ENCODE measurements around the gene B4GALT6. TPM values are rescaled to one million over a fixed set of nuclear protein-coding genes. Genes with fewer than 3 reads are reported as not detected.

B4GALT6 gene
- total RNA-seq, 1 donor from 2014 or later, result 16.3 TPM

GRCh38 chr18:31657823-31658669 is 26.3 kb downstream of the B4GALT6 start:
- Histone ChIP-seq H3K27ac (no peak overlapping the region), H3K9ac (no peak overlapping the region), H3K4me2 (no peak overlapping the region), H3K79me2 (ENCODE audit: low read depth) (no peaks in the 10 kb centered on the region), H3K4me3 (no peak overlapping the region), H2AFZ (replicated peaks) (no peak overlapping the region), H3K36me3 (no peaks in the 10 kb centered on the region), H3K9me3 (ENCODE audit: low read depth) (no peaks in the 10 kb centered on the region), H3F3A (ENCODE audit: low read depth) (no peaks in the 10 kb centered on the region), H3K4me1 (peaks cover 7% of the 10 kb centered on the region), H4K20me1 (ENCODE audit: low read depth) (peaks cover 8% of the 10 kb centered on the region), H3K27me3 (no peaks in the 10 kb centered on the region)
- Mint-ChIP-seq H3K27ac (no peak overlapping the region), H3K4me3 (no peak overlapping the region), H3K4me1 (peaks cover 3% of the 10 kb centered on the region), H3K9me3 (peaks cover 2% of the 10 kb centered on the region), H3K27me3 (ENCODE audit: insufficient read depth, low read depth) (no peaks in the 10 kb centered on the region), H3K36me3 (peaks cover 31% of the 10 kb centered on the region)
- TF ChIP-seq EZH2 (IDR thresholded peaks at IDR 0.05) (no peak), EZH2phosphoT487 (IDR thresholded peaks at IDR 0.05) (no peak)
- DNase-seq (ENCODE audit: low spot score), result no peak

- no peak overlapping the region for H3K27ac Mint-ChIP-seq
- Histone ChIP-seq H3K4me3 (no peak overlapping the region), H3K9ac (no peak overlapping the region), H3F3A (ENCODE audit: low read depth) (no peaks in the 10 kb centered on the region), H3K4me2 (no peak overlapping the region), H3K27me3 (no peaks in the 10 kb centered on the region), H3K79me2 (ENCODE audit: low read depth) (no peaks in the 10 kb centered on the region), H2AFZ (replicated peaks) (no peak overlapping the region), H3K4me1 (peaks cover 7% of the 10 kb centered on the region), H4K20me1 (ENCODE audit: low read depth) (peaks cover 8% of the 10 kb centered on the region), H3K27ac (no peak overlapping the region), H3K36me3 (no peaks in the 10 kb centered on the region), H3K9me3 (ENCODE audit: low read depth) (no peaks in the 10 kb centered on the region)
- H3K9me3 Mint-ChIP-seq, result peaks cover 2% of the 10 kb centered on the region
- H3K4me3 Mint-ChIP-seq, result no peak overlapping the region
- H3K27me3 Mint-ChIP-seq (ENCODE audit: insufficient read depth, low read depth), result peaks cover 5% of the 10 kb centered on the region
- no peak for DNase-seq (ENCODE audit: low spot score)
- peaks cover 38% of the 10 kb centered on the region for H3K36me3 Mint-ChIP-seq
- no peak for TF ChIP-seq CTCF (IDR thresholded peaks at IDR 0.05)
- TF ChIP-seq EZH2 (IDR thresholded peaks at IDR 0.05), result no peak
- TF ChIP-seq EZH2phosphoT487 (IDR thresholded peaks at IDR 0.05), result no peak
- H3K4me1 Mint-ChIP-seq, result no peaks in the 10 kb centered on the region
These were observed 27.6 kb downstream of the B4GALT6 start for GRCh38 chr18:31656754-31657153.

- Histone ChIP-seq H4K20me1 (ENCODE audit: low read depth) (peaks cover 8% of the 10 kb centered on the region), H3K4me2 (no peak overlapping the region), H3K36me3 (no peaks in the 10 kb centered on the region), H3K27ac (no peak overlapping the region), H2AFZ (replicated peaks) (no peak overlapping the region), H3K9ac (no peak overlapping the region), H3K79me2 (ENCODE audit: low read depth) (no peaks in the 10 kb centered on the region), H3K9me3 (ENCODE audit: low read depth) (no peaks in the 10 kb centered on the region), H3K4me1 (peaks cover 7% of the 10 kb centered on the region), H3F3A (ENCODE audit: low read depth) (no peaks in the 10 kb centered on the region), H3K4me3 (no peak overlapping the region), H3K27me3 (no peaks in the 10 kb centered on the region)
- TF ChIP-seq EZH2 (IDR thresholded peaks at IDR 0.05) (no peak), EZH2phosphoT487 (IDR thresholded peaks at IDR 0.05) (no peak), CTCF (IDR thresholded peaks at IDR 0.05) (no peak)
- no peak overlapping the region for H3K4me3 Mint-ChIP-seq
- no peak for DNase-seq (ENCODE audit: low spot score)
- H3K27me3 Mint-ChIP-seq (ENCODE audit: insufficient read depth, low read depth), result peaks cover 5% of the 10 kb centered on the region
- no peaks in the 10 kb centered on the region for H3K4me1 Mint-ChIP-seq
- H3K9me3 Mint-ChIP-seq, result peaks cover under 1% of the 10 kb centered on the region
- peaks cover 26% of the 10 kb centered on the region for H3K36me3 Mint-ChIP-seq
- no peak overlapping the region for H3K27ac Mint-ChIP-seq
These were observed 29.0 kb downstream of the B4GALT6 start for GRCh38 chr18:31655354-31655753.

- Mint-ChIP-seq H3K9me3 (no peaks in the 10 kb centered on the region), H3K4me1 (peaks cover 5% of the 10 kb centered on the region), H3K27me3 (ENCODE audit: insufficient read depth, low read depth) (peaks cover 5% of the 10 kb centered on the region), H3K4me3 (no peak overlapping the region), H3K36me3 (peaks cover 18% of the 10 kb centered on the region), H3K27ac (no peak overlapping the region)
- peaks cover 8% of the 10 kb centered on the region for H4K20me1 ChIP-seq (ENCODE audit: low read depth)
- H3K36me3 ChIP-seq, result no peaks in the 10 kb centered on the region
- no peaks in the 10 kb centered on the region for H3K79me2 ChIP-seq (ENCODE audit: low read depth)
- no peaks in the 10 kb centered on the region for H3K9me3 ChIP-seq (ENCODE audit: low read depth)
- no peak overlapping the region for H3K9ac ChIP-seq
- H3K4me1 ChIP-seq, result no peaks in the 10 kb centered on the region
- H3K4me3 ChIP-seq, result no peak overlapping the region
- no peak overlapping the region for H3K27ac ChIP-seq
- TF ChIP-seq EZH2phosphoT487 (IDR thresholded peaks at IDR 0.05), result no peak
- H3F3A ChIP-seq (ENCODE audit: low read depth), result no peaks in the 10 kb centered on the region
- no peak overlapping the region for H2AFZ ChIP-seq (replicated peaks)
- H3K27me3 ChIP-seq, result no peaks in the 10 kb centered on the region
- DNase-seq (ENCODE audit: low spot score), result no peak
- no peak overlapping the region for H3K4me2 ChIP-seq
These were observed 31.5 kb downstream of the B4GALT6 start for GRCh38 chr18:31652877-31653276.
